Activated CD4-positive, alpha-beta T cell treated with anti-CD3 and anti-CD28 coated beads for 4 hours (primary cell): ENCODE data around the gene ADCY7.

Experiments
- DNase-seq, 2 donors: peaks; one replicate each; pipeline ENCODE4 v3.0.0-alpha.2; 2020

Gene ADCY7

DNA sequence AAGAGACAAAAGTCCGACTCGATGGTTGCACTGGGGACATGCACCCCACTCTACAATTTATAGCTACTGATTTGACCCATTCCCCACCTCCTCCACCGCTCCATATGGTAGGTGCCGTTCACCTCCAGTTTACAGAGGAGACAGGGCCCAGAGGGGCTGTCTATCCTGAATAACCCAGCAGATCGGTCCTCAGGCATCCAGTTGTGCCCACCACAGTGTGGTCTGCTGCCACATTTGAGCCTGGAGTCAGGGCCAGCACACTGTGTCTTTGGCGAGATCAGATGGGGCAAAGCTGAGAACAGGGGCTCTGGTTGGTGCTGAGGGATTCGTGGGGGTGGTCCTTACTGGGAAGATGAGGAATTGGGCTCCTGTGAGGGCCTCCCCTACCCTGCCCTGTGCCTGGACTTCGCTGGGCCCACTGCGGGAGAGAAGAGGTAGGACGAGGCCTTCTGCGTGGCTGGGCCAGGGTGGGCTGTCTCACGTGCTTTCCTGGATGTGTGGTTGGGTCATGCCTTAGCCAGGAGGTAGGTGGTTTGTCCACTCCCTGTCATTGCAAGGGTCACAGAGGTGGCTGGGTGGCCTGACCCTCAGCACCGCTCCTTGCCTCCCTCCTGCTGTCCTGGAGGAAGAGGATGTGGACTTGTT lies 2.8 kb downstream of the ADCY7 start:
- no peak for DNase-seq

DNA sequence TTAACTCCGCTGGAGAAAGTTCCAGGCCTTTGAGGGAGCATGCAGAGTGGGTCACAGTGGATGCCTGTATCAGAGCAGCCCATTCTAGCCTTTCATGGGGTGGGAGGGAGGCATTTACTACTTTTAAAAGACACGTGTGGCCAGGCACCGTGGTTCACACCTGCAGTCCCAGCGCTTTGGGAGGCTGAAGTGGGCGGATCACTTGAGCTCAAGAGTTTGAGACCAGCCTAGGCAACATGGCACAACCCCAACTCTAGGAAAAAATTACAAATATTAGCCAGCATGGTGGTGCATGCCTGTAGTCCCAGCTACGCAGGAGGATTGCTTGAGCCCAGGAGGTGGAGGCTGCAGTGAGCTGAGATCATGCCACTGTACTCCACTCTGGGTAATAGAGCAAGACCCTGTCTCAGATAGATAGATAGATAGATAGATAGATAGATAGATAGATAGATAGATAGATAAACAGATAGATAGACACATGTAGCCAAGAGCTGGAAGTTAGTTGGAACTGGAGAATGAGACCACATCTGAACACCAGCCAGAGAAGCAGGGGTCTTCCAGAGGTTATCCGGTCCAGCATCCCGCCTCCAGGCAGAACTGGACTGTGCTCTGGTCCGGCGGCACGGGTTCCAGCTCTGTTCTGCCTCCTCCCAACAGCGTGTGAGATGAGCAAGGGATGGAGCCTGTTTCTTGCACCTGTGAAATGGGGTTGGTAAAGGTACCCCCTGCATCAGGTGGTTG lies 3.6 kb downstream of the ADCY7 start:
- DNase-seq = no peak

DNA sequence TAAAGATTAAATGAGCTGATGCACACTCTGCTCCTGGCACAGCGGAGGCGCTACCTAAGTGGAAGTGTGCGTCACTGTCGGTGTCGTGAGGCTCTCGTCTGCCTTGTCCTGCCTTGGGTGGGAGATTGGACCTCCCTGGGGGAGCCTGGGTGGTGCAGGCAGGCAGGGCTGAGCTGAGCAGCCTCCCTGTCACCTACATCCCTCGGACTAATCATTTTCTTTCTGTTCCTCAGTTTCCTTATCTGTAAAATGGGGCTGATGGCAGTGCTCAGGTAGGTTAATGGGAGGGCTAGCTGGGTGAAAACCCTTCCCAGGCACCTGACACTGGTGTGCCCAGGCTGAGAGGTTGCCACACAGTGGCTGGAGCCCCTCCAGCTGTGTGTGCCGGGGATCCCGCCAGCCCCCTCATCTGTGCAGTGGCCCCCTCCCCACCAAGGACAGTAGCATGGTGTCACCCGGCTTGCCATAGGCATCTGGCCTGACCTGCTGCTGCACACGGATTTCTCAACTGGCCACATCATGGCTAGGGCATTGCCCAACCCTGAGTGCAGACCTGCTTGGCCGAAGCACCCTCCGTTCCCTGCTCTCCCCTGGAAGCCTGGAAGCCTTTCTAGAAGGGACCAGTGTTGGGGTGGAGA lies 4.3 kb downstream of the ADCY7 start:
- no peak for DNase-seq

DNA sequence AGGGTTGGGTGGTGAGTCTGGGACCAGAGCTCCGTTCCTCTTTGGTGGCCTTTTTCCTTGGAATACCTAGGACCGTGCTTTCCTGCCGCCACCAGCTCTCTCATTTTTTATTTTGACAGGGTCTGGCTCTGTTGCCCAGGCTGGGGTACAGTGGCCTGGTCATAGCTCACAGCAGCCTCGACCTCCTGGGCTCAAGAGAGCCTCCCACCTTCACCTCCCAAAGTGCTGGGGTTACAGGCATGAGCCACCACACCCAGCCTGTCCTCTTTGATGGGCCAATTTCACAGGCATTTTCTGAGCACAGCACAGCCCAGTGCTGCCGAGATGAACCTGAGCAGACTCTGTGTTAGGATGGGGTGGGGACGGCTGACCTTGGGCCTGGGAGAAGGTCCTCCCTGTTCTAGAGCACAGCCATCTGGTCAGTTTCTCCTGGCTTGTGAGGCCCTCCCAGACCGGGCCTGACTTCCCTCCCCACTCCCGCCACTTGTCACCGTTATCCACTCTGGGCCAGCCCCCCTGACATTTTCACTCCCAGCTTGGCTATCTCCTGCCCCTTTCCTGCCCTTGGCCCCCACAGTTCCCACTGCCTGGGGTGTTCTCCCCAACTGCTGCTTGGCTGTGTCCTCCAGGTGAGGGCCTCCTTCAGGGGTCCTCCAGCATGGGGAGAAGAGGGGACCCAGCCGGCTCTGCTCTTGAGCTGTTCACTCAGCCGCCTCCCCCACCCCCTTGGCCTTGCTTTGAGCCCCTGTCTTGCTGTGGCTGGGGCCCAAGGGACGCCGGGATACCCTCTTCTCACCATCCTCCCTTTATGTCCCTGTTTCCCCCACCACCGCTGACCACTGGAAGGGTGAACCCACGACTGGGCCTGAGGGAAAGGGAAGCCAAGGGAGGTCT lies 5.0 kb downstream of the ADCY7 start:
- no peak for DNase-seq

DNA sequence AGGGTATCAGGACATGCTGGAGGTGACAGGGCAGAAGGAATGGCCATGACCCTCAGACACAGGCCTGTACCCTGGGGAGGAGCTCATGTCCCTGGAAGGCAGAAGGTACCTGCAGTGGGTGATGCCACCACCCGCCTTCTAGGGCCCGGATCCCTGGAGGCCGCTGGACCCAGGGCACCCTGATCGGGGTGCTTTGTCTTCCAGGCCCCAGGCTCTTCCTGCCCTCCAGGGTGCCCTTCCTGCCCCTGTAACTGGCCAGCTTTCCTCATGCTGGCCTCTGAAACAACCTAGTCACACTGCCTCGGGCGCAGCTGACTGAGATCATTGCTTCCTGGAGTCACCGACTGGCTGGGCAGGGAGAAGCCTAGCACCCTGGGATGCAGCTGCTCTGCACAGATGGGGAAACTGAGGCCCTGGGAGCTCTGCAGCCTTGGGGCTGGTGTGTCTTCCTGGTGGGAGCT lies 5.8 kb downstream of the ADCY7 start:
- no peak for DNase-seq

DNA sequence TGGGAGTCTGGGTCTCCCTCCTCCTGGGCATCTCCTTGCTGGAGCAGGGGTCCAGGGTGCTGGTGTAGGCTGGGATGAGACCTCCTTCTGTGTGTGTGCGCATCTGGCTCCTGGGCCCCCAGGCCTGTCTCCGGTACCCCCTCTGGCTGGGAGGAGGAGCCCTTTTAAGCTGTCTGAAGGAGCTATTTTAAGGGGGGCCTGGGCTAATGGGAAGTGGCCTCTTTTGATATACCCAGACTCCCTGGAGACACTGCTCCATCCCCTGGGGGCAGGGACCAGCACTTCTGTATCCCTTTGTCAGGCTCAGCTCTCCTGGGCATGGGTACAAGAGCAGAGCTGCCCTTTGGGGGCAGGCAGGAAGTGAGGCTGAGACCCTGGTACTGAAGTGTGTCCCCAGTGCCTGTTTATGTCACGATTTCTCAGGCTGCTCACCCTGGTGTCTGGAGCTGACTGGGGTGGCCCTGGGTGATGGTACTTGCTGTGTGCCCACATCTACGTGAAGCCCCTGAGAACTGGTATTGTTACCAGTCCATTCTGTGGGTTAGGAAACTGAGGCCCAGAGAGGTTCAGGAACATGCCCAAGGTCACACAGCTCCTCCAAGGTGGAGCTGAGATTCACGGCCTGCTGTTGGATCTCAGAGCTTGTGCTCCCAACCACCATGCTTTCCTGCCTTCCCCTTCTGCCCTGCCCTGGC lies 6.5 kb downstream of the ADCY7 start:
- DNase-seq = no peak

DNA sequence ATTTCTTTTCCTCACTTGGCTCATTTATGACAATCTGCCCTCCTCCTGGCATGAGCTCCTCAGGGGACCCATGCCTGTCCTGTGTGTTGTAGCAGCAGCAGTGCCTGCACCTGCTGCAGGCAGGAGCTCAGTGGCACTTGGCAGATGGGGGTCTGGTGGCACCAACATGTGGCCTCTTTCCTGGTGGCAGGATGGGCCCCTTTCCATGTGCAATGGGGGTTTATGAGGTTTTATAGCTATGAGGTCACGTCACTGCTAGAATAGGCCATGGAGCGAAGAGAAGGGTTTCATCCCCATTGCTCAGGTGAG lies 7.0 kb downstream of the ADCY7 start:
- DNase-seq = no peak

DNA sequence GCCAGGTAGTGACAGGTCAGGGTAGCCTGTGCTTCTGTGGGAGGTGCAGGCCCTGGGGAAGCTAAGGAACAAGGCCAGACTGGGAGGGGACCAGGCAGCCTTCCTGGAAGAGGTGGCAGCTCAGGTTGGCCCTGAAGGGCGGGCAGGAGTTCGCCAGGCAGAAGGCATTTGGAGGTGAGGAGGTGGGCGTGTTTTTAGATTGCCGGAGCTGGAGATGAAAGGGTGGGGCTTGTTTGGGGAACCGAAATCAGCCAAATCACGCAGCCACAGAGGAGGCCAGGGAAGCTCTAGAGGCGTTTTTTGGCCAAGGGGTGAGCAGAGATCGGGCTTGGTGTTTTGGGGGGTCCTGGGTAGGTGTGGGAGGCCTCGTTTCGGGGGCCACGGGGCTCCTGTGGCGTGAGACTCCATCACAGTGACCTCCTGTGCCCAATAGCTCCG lies 7.6 kb downstream of the ADCY7 start:
- DNase-seq = peak in 1 of 2 donors; percentile 36

DNA sequence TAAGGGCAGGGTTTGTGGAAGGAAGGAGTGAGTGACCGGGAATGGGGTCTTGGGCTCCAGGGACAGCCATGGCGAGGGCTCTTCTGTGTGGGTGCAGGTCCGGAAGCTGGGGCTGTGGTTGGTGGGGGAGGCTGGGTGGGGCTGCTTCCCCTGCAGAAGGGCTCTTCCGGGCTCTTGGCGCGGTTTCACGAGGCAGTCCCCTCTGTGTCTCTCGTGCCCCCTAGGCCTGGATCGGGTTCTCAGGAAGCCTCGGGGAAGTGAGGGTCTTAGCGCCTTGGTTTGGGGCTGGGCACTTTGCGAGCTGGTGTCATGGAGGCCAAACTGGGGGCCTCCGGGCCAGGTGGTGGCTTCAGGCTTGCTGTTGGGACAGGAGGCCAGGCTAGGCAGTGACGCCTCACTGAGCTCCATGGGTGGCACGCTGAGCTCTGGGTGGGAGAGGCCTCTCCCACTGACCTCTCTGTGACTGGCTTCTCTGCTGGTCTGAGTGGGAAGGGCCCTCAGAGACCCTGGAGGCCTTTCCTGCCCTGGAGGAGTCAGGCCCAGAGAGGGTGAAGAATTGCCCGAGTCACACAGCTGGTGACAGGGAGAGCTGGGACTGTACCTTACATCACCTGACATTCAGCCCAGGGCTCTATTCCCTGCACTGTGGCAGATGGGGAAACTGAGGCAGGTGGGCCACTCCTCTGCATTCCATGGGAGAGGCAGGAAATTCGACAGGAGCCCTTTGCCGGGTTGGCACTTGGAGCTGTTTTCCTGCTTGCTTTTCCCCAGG lies 8.2 kb downstream of the ADCY7 start:
- DNase-seq = peak in 1 of 2 donors; percentile 48

DNA sequence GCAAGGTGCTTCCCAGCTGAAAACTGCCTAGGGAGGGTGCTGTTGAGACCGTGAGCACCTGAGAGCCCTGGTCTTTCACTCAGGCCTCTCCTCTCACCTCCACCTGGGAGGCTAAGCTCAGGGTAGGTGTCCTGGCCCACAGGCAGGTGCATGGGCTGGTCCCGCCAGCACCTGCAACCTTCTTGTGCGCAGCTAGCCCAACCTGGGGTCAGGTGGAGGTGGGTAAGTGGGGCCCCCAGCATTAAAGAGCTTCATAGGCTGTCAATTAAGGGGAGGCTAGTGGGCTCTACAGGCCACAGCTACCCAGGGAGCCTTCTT lies 8.7 kb downstream of the ADCY7 start:
- no peak for DNase-seq

DNA sequence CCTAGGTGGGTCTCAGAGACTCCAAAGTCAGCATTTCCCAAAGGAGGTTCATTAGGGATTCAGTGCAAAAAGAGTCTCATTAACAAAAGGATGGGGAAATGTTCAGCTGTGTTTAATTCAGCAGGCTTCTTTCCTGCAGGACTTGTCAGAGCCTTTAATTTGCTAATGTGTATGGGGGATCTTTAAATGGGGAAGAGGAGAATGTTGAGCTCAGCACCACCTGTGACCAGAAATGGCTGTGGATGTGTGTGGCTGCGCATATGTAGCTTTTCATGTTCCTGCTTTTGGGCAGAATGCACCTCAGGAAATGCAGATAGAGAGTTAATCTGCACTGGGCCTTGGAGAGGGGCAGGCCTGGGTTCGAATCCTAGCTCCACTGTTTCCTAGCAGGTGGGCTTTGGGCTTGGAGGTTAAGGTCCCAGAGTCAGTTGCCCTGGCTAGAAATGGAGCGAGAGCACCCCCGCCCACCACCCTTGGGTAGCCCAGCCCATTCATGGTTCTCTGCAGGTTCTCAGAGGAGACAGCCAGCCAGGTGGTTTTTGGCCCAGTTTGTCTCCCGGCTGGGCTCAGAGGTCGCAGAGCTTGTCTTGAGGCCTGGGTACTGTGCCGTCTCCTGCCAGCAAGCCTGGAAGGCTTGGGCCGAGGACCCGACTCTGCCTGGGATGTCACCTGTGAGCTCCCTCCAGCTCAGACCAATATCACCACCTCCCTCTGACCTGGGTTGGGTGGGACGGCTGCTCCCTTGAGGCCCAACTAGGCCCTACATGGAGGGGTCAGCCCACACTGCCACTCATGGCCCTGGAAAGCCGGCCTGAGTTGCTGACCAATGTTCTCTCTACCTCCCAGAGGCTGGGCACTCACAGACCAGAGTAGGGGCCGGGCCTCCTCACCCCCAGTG lies 9.3 kb downstream of the ADCY7 start:
- DNase-seq = no peak

DNA sequence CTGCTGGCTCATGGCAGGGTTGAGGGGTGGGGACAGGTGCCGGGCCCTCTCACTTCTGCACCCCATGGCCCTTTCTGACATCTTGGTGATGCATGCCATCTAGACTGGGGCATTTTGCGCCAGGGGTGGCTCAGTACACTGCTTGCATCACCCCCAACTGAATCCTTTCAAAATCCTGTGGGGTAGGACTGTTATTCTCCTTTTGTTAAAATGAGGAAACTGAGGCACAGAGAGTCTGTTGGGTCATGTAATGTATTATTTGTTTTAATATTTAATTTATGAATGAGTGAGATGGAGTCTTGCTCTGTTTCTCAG lies 9.9 kb downstream of the ADCY7 start:
- no peak for DNase-seq

DNA sequence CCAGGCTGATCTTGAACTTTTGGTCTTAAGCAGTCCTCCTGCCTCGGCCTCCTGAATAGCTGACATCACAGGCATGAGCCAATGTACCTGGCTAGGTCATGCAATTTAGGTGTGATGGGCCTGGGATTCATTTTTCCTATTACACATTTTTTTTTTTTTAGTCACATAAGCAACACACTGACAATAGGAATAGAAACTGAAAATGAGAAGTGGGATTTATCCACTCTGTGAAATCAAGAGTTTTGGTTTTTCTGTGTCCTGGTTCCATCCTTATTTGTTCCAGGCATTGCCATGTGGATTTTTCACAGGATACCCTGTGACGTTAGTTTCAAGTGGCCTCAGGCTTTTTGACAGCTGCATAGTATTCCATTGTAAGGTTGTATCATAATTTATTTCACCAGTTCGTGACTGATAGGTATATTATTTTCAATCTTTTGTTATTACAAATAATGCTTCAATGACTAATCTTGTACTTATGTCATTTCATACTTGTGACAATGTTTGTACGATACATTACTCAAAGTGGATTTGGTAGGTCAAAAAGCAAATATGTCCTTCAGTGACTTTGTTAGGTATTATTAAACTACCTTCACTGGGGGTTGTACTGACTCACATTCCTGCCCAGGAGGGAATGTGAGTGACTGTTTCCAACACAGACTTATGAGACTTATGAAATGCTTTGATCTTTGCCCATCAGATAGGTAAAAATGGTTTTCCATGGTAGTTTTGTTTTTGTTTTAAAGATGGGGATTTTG lies 10.6 kb downstream of the ADCY7 start:
- DNase-seq = peak in 1 of 2 donors; percentile 33

DNA sequence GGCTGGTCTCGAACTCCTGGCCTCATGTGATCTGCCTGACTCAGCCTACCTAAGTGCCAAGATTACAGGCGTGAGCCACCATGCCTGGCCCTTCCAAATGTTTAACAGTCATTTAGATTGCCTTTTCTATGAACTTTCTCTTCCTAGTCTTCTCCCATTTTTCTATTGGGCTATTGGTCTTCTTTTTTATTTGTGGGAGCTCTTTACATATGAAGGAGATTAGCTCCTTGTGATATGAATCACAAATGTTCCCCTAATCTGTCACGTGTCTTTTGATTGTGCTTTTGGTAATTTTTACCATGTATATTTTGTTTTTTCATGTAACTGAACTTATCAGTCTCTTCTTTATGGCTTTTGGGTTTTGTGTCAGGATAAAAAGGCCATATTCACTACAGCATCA lies 11.9 kb downstream of the ADCY7 start:
- no peak for DNase-seq

DNA sequence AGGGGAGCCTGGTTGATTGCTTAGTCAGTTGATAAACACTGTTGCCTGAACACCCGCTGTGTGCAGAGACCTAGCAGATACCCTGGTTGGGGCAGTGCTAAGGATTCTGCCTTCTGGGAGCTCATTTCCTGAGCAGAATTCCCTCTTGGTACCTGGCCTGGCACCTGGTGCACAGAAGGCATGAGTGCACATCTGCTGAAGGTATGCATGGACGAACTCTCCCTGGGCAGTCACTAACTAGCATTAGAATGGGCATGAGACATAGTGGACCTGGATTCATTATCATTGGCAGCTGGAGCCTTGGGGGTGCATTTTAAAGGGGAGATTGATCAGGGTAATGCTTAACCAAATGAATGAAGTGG lies 13.1 kb downstream of the ADCY7 start:
- no peak for DNase-seq

DNA sequence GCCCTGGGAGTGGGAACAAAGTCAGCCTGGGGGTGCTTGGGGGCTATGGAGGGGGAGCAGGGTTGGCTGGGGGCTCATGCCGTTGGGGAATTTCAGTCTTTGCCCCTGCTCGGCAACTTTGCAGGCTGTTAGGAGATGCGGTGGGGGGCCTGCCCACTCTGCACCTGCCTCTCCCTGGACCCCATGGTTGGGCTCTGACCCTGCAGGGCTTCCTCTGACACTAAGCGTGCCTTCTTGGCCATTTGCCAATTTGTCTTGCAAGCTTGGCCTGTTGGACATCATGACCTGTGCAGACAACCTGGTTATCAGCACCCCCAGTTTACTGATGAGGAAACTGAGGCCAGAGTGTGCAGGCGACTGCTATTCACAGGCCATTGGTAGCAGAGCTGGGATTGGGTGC lies 14.6 kb downstream of the ADCY7 start:
- DNase-seq = no peak

DNA sequence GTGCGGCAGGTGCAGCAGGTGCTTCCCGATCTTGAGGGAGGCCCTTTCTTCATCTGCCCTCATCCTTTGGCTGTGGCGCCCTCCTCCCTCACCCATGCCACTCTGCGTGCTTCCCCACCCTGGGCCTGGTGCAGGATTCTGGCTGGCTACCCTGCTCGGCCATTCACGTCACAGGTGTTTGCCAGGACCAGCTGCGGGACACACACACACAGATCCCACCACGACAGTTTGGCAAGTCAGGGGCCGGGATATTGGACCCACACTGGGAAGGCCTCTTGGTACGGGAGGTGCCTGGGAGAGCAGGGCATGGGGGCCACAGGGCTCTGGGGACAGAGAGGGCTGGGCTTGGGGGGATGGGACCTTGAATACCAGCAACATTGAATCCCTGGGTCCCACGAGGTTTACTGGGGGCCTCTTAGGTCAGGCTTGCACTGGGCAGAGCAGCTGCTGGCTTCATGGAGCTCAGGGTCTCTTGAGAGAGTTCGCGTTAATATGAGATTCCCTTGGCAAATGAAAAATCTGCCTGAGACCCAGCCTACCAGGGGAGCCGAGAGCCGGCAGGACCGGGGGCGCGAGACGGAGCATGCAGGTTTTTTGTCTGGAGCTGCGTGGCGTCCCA lies 15.1 kb downstream of the ADCY7 start:
- no peak for DNase-seq

DNA sequence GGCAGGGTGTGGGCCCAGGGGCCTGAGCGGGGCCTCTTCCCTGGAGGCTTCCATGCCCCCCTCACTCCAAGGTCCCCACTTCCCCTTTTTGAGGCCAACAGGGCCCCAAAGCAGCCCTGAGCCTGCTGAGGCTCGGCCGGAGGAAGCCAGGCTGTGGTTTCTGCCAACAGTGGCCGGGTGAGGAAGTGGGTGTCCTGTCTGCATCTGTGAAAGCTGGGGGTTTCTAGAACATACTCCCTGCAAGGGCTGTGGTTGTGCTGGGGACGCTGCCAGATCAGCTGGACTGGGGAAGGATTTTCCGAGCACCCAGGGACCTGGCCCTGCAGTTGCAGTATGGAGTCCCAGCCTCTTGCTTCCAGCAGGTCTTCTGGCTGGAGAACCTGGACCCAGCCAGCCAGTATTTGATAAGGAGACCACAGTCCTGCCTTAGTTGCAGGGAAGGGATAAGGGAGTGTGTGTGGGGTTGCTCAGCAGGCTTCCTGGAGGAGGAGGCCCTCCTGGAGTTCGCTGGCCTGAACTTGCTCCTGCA lies 15.7 kb downstream of the ADCY7 start:
- peak in 1 of 2 donors; percentile 43 for DNase-seq

DNA sequence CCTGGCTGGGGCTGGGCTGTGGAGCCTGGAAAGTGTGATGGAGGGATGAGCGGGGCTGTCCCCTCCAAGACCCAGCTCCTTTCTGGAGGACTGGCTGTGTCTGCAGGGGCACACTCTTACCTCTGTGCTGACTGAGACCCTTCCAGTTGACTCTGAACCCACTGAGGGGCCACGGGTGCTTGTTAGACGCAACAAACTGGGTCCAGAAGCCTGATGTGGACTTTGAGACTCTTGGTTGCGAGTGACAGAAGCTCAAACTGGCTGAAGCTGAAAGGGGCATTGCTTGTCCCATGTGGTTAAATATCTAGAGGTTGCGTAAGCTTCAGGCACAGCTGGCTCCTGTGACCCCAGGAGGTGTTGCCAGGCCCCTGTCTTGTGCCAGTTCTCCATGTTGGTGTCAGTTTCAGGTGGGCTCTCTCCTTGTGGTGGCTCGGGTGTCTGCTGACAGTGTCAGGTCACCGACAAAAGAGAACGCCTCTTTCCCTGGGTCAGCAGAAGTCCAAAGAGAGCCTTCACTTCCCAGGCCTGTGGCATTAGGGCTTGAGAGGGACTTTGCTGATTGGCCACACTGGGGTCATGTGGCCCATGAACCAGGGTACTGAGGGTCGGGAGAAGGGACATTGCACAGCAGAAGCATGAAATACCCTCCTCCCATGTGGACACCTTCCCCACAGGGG lies 16.7 kb downstream of the ADCY7 start:
- no peak for DNase-seq
